Common myeloid progenitor, CD34-positive (primary cell): ENCODE data around the gene ANKRD28.
"Not testable (repeated sequence)": the region's sequence is repeated elsewhere in the genome, so short reads cannot be mapped to it uniquely, and the experiment has no call there.

Source experiments
- CTCF ChIA-PET: fragments of 350-600 bp; sonication (Branson Sonifier 250); formaldehyde crosslinking; loops from one replicate; lab custom pipeline; 2021; ENCODE audit warnings: antibody characterized with exemption; lab: Charles Lee
- POLR2A ChIA-PET: fragments of 350-600 bp; sonication (Branson Sonifier 250); formaldehyde crosslinking; loops from one replicate; lab custom pipeline; 2021; ENCODE audit warnings: antibody characterized with exemption; lab: Charles Lee
- DNase-seq, 3 donors: peaks; one replicate each; pipeline versions ENCODE4 v3.0.0 to v3.0.0-alpha.2; 2013
- H3K27ac ChIP-seq, 2 experiments: 1 replicate in 1 of 2; 2 replicates in 1 of 2; pipeline ENCODE4 v1.7.0; 2013; ENCODE audit warnings: inconsistent platforms in 2 of 2, low read length in 2 of 2, mild to moderate bottlenecking in 2 of 2, low read depth in 1 of 2, moderate library complexity in 1 of 2; ENCODE audit not compliant: severe bottlenecking in 2 of 2, insufficient read depth in 1 of 2, poor library complexity in 1 of 2
- H3K27me3 ChIP-seq, 5 experiments: replicated peaks in 2 of 5; 1 replicate in 3 of 5; 2 replicates in 2 of 5; pipeline versions ENCODE4 v1.6.1 to v1.7.0; 2013; ENCODE audit warnings: low read length in 4 of 5, mild to moderate bottlenecking in 2 of 5, moderate library complexity in 2 of 5, inconsistent platforms in 1 of 5; ENCODE audit not compliant: insufficient read depth in 5 of 5, control insufficient read depth in 4 of 5
- H3K36me3 ChIP-seq, 4 experiments: 1 replicate in 2 of 4; 2 replicates in 2 of 4; pipeline versions ENCODE4 v1.6.1 to v1.7.0; 2013; ENCODE audit warnings: low read length in 3 of 4, control low read depth in 1 of 4, mild to moderate bottlenecking in 1 of 4; ENCODE audit not compliant: control insufficient read depth in 4 of 4, insufficient read depth in 4 of 4
- H3K4me1 ChIP-seq, 4 experiments: 1 replicate in 3 of 4; 2 replicates in 1 of 4; pipeline versions ENCODE4 v1.6.1 to v1.7.1; 2013; ENCODE audit warnings: low read length in 3 of 4, mild to moderate bottlenecking in 3 of 4, control low read depth in 1 of 4, inconsistent platforms in 1 of 4, moderate library complexity in 1 of 4; ENCODE audit not compliant: control insufficient read depth in 4 of 4, insufficient read depth in 4 of 4; ENCODE audit errors: control extremely low read depth in 1 of 4
- H3K4me3 ChIP-seq, 7 experiments: 1 replicate in 4 of 7; 2 replicates in 3 of 7; pipeline versions ENCODE4 v1.5.1 to v1.7.0; 2013; ENCODE audit warnings: mild to moderate bottlenecking in 7 of 7, low read length in 6 of 7, moderate library complexity in 6 of 7, inconsistent platforms in 2 of 7, low read depth in 2 of 7, control low read depth in 1 of 7; ENCODE audit not compliant: insufficient read depth in 4 of 7, control insufficient read depth in 1 of 7; ENCODE audit errors: extremely low read depth in 1 of 7
- H3K9me3 ChIP-seq, 5 experiments: 1 replicate in 4 of 5; 2 replicates in 1 of 5; pipeline versions ENCODE4 v1.6.1 to v1.7.1; 2013; ENCODE audit warnings: low read length in 4 of 5, mild to moderate bottlenecking in 2 of 5, inconsistent platforms in 1 of 5, low read depth in 1 of 5, moderate library complexity in 1 of 5; ENCODE audit not compliant: control insufficient read depth in 4 of 5, insufficient read depth in 2 of 5; ENCODE audit errors: control extremely low read depth in 1 of 5
- WGBS: methylation state at CpG from one replicate; pipeline ENCODE4 v1.1.5; 2013; ENCODE audit not compliant: insufficient coverage; 5-methylcytosine and 5-hydroxymethylcytosine counted together

The ANKRD28 gene

DNA sequence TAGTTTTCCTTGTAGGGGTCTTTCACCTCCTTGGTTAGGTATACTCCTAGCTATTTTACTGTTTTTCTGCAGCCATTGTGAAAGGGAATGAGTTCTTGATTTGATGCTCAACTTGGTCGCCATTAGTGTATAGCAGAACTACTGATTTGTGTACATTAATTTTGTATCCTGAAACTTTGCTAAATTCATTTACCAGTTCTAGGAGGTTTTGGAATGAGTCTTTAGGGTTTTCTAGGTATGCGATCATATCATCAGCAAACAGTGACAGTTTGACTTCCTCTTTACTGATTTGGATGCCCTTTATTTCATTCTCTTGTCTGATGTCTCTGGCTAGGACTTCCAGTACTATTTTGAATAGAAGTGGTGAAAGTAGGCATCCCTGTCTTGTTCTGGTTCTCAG, 51.9 kb downstream of the ANKRD28 start:
- H3K27ac ChIP-seq, CTCF ChIA-PET, DNase-seq, H3K27me3 ChIP-seq, H3K4me1 ChIP-seq, H3K4me3 ChIP-seq, POLR2A ChIA-PET: not testable (repeated sequence)
- Histone ChIP-seq H3K9me3 (peaks cover 3 to 28% (median 7%) of the 10 kb centered on the region in 5 experiments), H3K36me3 (peaks cover 29 to 70% (median 41%) of the 10 kb centered on the region in 4 experiments)
- 92% methylated on average over 2 of the region's 2 CpGs for WGBS

DNA sequence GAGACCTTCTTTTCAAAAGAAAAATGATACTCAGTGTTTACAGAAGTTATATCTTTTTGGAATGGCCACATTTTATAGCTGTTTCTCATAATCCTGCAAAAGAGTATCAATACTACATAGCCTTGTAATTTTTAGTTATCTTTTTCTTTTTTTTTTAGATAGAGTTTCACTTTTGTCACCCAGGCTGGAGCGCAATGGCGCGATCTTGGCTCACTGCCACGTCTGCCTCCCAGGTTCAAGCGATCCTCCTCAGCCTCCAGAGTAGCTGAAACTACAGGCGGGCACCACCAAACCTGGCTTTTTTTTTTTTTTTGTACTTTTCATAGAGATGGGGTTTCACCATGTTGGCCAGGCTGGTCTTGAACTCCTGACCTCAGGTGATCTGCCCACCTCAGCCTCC, 53.6 kb downstream of the ANKRD28 start:
- WGBS, result 100% methylated on average over 2 of the region's 6 CpGs
- POLR2A ChIA-PET, result interaction anchor here (0.6 to 0.9 kb wide), 2 partner anchors 13 to 25 kb away, joined by 3 to 4 read pairs; no protein-coding TSS in a partner anchor
- CTCF ChIA-PET, result interaction anchor here (0.7 to 1.2 kb wide), 2 partner anchors 8 to 21 kb away, joined by 3 read pairs; no protein-coding TSS in a partner anchor
- H3K4me1 ChIP-seq, result no peaks in the 10 kb centered on the region
- H3K27me3 ChIP-seq, result no peaks in the 10 kb centered on the region
- H3K36me3 ChIP-seq, result peaks cover 27 to 70% (median 41%) of the 10 kb centered on the region in 4 experiments
- H3K27ac ChIP-seq, result no peak overlapping the region
- H3K4me3 ChIP-seq, result no peak overlapping the region
- H3K9me3 ChIP-seq, result peaks cover 3 to 36% (median 10%) of the 10 kb centered on the region in 5 experiments
- DNase-seq, result no peak

DNA sequence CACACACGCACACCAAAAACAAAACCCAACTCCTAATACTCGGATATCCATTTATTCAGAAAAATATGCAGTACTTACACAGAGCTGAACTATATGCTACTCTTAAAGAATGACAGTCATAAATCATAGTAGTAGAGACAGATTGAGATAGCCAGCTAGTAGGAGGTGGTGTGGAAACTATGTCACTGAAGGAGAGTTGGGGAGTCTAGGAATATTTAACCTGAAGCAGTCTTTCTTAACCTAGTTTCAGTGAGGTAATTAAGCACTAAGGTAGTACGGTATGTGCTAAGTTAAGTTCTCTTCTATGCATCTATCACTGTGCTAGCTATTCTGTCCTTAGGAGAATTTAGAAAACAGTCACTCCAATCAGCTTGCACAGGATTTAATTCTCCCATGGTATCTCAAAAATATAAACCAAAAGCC, 54.2 kb downstream of the ANKRD28 start:
- WGBS, result no CpG with 5 or more reads among the region's 3 CpGs
- H3K9me3 ChIP-seq, result peaks cover 3 to 37% (median 10%) of the 10 kb centered on the region in 5 experiments
- H3K4me3 ChIP-seq, result no peak overlapping the region
- H3K27ac ChIP-seq, result no peak overlapping the region
- CTCF ChIA-PET, result interaction anchor here (0.7 to 1.2 kb wide), 2 partner anchors 9 to 22 kb away, joined by 3 read pairs; no protein-coding TSS in a partner anchor
- POLR2A ChIA-PET, result interaction anchor here (0.6 to 0.9 kb wide), 2 partner anchors 12 to 25 kb away, joined by 3 to 4 read pairs; no protein-coding TSS in a partner anchor
- no peaks in the 10 kb centered on the region for H3K4me1 ChIP-seq
- H3K36me3 ChIP-seq, result peaks cover 30 to 72% (median 43%) of the 10 kb centered on the region in 4 experiments
- no peaks in the 10 kb centered on the region for H3K27me3 ChIP-seq
- no peak for DNase-seq

DNA sequence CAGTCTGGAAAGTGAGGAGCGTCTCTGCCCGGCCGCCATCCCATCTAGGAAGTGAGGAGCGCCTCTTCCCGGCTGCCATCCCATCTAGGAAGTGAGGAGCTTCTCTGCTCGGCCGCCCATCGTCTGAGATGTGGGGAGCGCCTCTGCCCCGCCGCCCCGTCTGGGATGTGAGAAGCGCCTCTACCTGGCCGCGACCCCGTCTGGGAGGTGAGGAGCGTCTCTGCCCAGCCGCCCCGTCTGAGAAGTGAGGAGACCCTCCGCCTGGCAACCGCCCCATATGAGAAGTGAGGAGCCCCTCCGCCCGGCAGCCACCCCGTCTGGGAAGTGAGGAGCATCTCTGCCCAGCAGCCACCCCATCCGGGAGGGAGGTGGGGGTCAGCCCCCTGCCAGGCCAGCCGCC, 55.5 kb downstream of the ANKRD28 start:
- POLR2A ChIA-PET, CTCF ChIA-PET: not testable (repeated sequence)
- no CpG with 5 or more reads among the region's 26 CpGs for WGBS

DNA sequence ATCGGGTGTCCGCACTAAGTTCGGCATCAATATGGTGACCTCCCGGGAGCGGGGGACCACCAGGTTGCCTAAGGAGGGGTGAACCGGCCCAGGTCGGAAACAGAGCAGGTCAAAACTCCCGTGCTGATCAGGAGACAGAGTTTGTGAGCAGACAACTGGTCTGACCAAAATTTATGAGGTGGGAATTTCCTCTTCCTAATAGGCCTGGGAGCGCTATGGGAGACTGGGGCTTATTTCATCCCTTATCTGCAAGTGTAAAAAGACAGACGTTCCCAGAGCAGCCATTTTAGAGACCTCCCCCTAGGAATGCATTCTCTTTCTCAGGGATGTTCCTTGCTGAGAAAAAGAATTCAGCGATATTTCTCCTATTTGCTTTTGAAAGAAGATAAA, 59.2 kb downstream of the ANKRD28 start:
- POLR2A ChIA-PET, DNase-seq, H3K4me1 ChIP-seq, H3K27me3 ChIP-seq, H3K27ac ChIP-seq, H3K4me3 ChIP-seq: not testable (repeated sequence)
- H3K36me3 ChIP-seq, result peaks cover 32 to 84% (median 56%) of the 10 kb centered on the region in 4 experiments
- CTCF ChIA-PET, result interaction anchor here (1.0 kb wide), 1 partner anchor 8 kb away, joined by 3 read pairs; no protein-coding TSS in a partner anchor
- H3K9me3 ChIP-seq, result peaks cover 3 to 22% (median 5%) of the 10 kb centered on the region in 5 experiments
- 97% methylated on average over 6 of the region's 11 CpGs for WGBS

More for the DNA sequence above, 55.5 kb downstream of the ANKRD28 start:
- H3K36me3 ChIP-seq, result peaks cover 31 to 71% (median 42%) of the 10 kb centered on the region in 4 experiments
- peaks cover 3 to 30% (median 10%) of the 10 kb centered on the region in 5 experiments for H3K9me3 ChIP-seq
- not testable (repeated sequence) for H3K27ac ChIP-seq, H3K4me3 ChIP-seq, H3K27me3 ChIP-seq, DNase-seq, H3K4me1 ChIP-seq

DNA sequence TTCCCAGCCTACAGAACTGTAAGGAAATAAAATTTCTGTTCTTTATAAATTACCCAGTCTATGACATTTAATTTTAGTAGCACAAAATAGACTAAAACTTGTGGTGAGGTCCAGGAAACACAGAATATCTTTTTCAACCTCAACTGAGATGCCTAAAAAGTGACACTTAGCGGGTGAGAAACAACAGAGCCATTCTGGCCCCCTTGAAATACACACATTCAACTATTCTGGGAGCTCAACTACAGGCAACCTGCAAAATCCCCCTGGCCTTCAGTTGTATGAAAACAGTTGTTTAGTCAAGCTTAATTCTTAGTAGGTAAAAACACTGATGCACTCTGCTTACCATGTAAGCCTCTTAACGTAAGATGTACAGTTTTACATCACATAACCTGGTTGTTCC, 66.8 kb downstream of the ANKRD28 start:
- H3K36me3 ChIP-seq, result peaks cover 49 to 95% (median 72%) of the 10 kb centered on the region in 4 experiments

DNA sequence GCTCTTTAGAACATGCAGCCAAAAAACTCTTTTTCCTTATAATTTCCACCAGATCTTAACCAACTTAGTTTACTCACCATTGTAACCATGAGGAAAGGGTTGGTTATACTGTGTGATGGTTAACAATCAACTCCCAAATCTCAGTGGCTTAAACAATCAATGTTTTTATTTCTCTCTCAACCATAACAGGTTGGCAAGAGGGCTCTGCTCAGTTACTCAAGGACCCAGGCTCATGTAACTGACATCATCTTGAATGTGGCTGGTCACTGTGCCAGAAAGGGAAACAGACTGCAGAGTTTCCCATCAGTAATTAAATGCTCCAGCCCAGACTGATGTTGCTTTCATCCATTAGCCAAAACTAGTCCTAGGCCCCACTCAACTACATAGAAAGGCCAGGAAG, 69.0 kb downstream of the ANKRD28 start:
- no peak overlapping the region for H3K4me3 ChIP-seq
- H3K36me3 ChIP-seq, result peaks cover 44 to 94% (median 69%) of the 10 kb centered on the region in 4 experiments
- POLR2A ChIA-PET, result no interaction called here
- CTCF ChIA-PET, result no interaction called here
- no peaks in the 10 kb centered on the region for H3K4me1 ChIP-seq
- no peak overlapping the region for H3K27ac ChIP-seq
- H3K27me3 ChIP-seq, result no peaks in the 10 kb centered on the region
- no peaks in the 10 kb centered on the region for H3K9me3 ChIP-seq
- no peak for DNase-seq

More for the DNA sequence above, 66.8 kb downstream of the ANKRD28 start:
- Histone ChIP-seq H3K27ac (no peak overlapping the region), H3K9me3 (no peaks in the 10 kb centered on the region), H3K4me1 (no peaks in the 10 kb centered on the region), H3K27me3 (no peaks in the 10 kb centered on the region), H3K4me3 (no peak overlapping the region)
- WGBS, result 96% methylated on average over 2 of the region's 2 CpGs
- CTCF ChIA-PET, result interaction anchor here (0.8 to 1.2 kb wide), 2 partner anchors 10 to 34 kb away, joined by 3 read pairs; no protein-coding TSS in a partner anchor
- no peak for DNase-seq
- POLR2A ChIA-PET, result interaction anchor here (1.0 kb wide), 1 partner anchor 13 kb away, joined by 3 read pairs; no protein-coding TSS in a partner anchor
